Activated CD8-positive, alpha-beta memory T cell treated with anti-CD3 and anti-CD28 coated beads for 4 hours (primary cell): ENCODE results near the gene HPCAL1.
"Not testable (repeated sequence)": the region's sequence is repeated elsewhere in the genome, so short reads cannot be mapped to it uniquely, and the experiment has no call there.

Experiments
- DNase-seq, 2 donors: peaks; one replicate each; pipeline ENCODE4 v3.0.0-alpha.2; 2020; ENCODE audit warnings: low read depth in 2 of 2

The HPCAL1 gene

GRCh38 chr2:10442469-10443126 lies 139.9 kb downstream of the HPCAL1 start:
- DNase-seq, result not testable (repeated sequence)

GRCh38 chr2:10444463-10444862 lies 141.8 kb downstream of the HPCAL1 start:
- no peak for DNase-seq

GRCh38 chr2:10446631-10447030 lies 143.9 kb downstream of the HPCAL1 start:
- DNase-seq, result no peak

GRCh38 chr2:10447300-10447894 lies 144.7 kb downstream of the HPCAL1 start:
- DNase-seq, result peak in 1 of 2 donors; percentile 18

GRCh38 chr2:10447895-10448575 lies 145.3 kb downstream of the HPCAL1 start, which contains the start of gene ODC1:
ODC1 (minus strand) TSS chr2:10448327; CDS start chr2:10445032, 3,295 bp downstream.
- DNase-seq, result peak; percentile 97 to 98

- DNase-seq, result peak; percentile 83 to 91
Measured at GRCh38 chr2:10448576-10449485, 146.1 kb downstream of the HPCAL1 start.

- no peak for DNase-seq
Measured at GRCh38 chr2:10449486-10449831, 146.8 kb downstream of the HPCAL1 start.

- no peak for DNase-seq
Measured at GRCh38 chr2:10449838-10450691, 147.4 kb downstream of the HPCAL1 start.

GRCh38 chr2:10451819-10452218 lies 149.1 kb downstream of the HPCAL1 start:
- DNase-seq, result no peak

GRCh38 chr2:10452312-10452711 lies 149.6 kb downstream of the HPCAL1 start:
- no peak for DNase-seq

GRCh38 chr2:10452956-10453904 lies 150.5 kb downstream of the HPCAL1 start:
- DNase-seq, result no peak

- no peak for DNase-seq
Measured at GRCh38 chr2:10453905-10454298, 151.2 kb downstream of the HPCAL1 start.

GRCh38 chr2:10454505-10454904 lies 151.8 kb downstream of the HPCAL1 start:
- DNase-seq, result no peak

GRCh38 chr2:10457195-10457594 lies 154.5 kb downstream of the HPCAL1 start:
- not testable (repeated sequence) for DNase-seq

GRCh38 chr2:10457846-10458598 lies 155.3 kb downstream of the HPCAL1 start:
- no peak for DNase-seq

- DNase-seq, result no peak
Measured at GRCh38 chr2:10460366-10460796, 157.7 kb downstream of the HPCAL1 start.

- no peak for DNase-seq
Measured at GRCh38 chr2:10462178-10463083, 159.7 kb downstream of the HPCAL1 start.

- DNase-seq, result no peak
Measured at GRCh38 chr2:10465910-10466309, 163.2 kb downstream of the HPCAL1 start.
